Endodermal cell (in vitro differentiated cells): ENCODE measurements around the gene GRIA4. TPM values are rescaled to one million over a fixed set of nuclear protein-coding genes. Genes with fewer than 3 reads are reported as not detected.

Source experiments
- DNase-seq: peaks from one replicate; pipeline ENCODE4 v3.0.0-alpha.2; 2017
- H3K27ac ChIP-seq: 2 replicates; pipeline ENCODE4 v1.5.1; 2013; ENCODE audit warnings: mild to moderate bottlenecking, low read depth, low read length, moderate library complexity
- H3K27me3 ChIP-seq: 2 replicates; pipeline ENCODE4 v1.6.1; 2013; ENCODE audit warnings: mild to moderate bottlenecking, low read length, moderate library complexity; ENCODE audit not compliant: insufficient read depth, control insufficient read depth, poor library complexity, severe bottlenecking
- H3K36me3 ChIP-seq: 2 replicates; pipeline ENCODE4 v1.7.0; 2013; ENCODE audit warnings: mild to moderate bottlenecking, low read length, moderate library complexity; ENCODE audit not compliant: control insufficient read depth, insufficient read depth
- H3K4me1 ChIP-seq: one replicate; pipeline ENCODE4 v1.7.0; 2013; ENCODE audit warnings: low read length; ENCODE audit not compliant: control insufficient read depth, insufficient read depth
- H3K4me3 ChIP-seq: 2 replicates; pipeline ENCODE4 v1.5.1; 2013; ENCODE audit warnings: mild to moderate bottlenecking, low read length, moderate library complexity
- H3K9ac ChIP-seq: 2 replicates; pipeline ENCODE4 v1.6.1; 2013; ENCODE audit warnings: mild to moderate bottlenecking, low read length, moderate library complexity; ENCODE audit not compliant: poor library complexity, severe bottlenecking; ENCODE audit errors: extremely low read depth
- H3K9me3 ChIP-seq: 2 replicates; pipeline ENCODE4 v1.6.1; 2013; ENCODE audit warnings: mild to moderate bottlenecking, low read length, moderate library complexity; ENCODE audit not compliant: control insufficient read depth
- H3K27ac Mint-ChIP-seq: 2 replicates; pipeline ENCODE4 v1.8.0; 2020; ENCODE audit warnings: mixed read lengths
- H3K27me3 Mint-ChIP-seq: 2 replicates; pipeline ENCODE4 v1.8.0; 2021; ENCODE audit warnings: mild to moderate bottlenecking, mixed read lengths; ENCODE audit not compliant: insufficient read depth
- H3K36me3 Mint-ChIP-seq: 2 replicates; pipeline ENCODE4 v1.8.0; 2020; ENCODE audit warnings: low read depth, mixed read lengths
- H3K4me1 Mint-ChIP-seq: 2 replicates; pipeline ENCODE4 v1.8.0; 2020; ENCODE audit warnings: mixed read lengths
- H3K4me3 Mint-ChIP-seq: 2 replicates; pipeline ENCODE4 v1.8.0; 2020; ENCODE audit warnings: mild to moderate bottlenecking, moderate library complexity, mixed read lengths
- H3K9me3 Mint-ChIP-seq: 2 replicates; pipeline ENCODE4 v1.8.0; 2020; ENCODE audit warnings: mild to moderate bottlenecking, mixed read lengths
- WGBS, 2 experiments: methylation state at CpG; one replicate each; pipeline versions ENCODE4 v1.1.5 to v1.1.7; 2013; ENCODE audit warnings: missing lambda C conversion rate in 2 of 2, mixed read lengths in 1 of 2; ENCODE audit not compliant: insufficient coverage in 1 of 2, insufficient read length in 1 of 2; 5-methylcytosine and 5-hydroxymethylcytosine counted together
- total RNA-seq, 2 donors: library from RNA; stranded (reverse); fragmentation: NEBNext Ultra II Directional in 1 of 2; extraction: Animal tissue kit (Norgen Biotek cat#: 25700) in 1 of 2; gene quantifications; 2 replicates in 1 of 2; 3 replicates in 1 of 2; pipeline ENCODE4 v1.2.1, GENCODE V29; 2021
- TF ChIP-seq, protein P1 (sequence below): fragments of 200-600 bp; sonication (generic); conservative IDR thresholded peaks from 2 replicates; pipeline ENCODE4 v1.5.0; 2021; ENCODE audit warnings: antibody characterized with exemption, mild to moderate bottlenecking

The GRIA4 gene
- total RNA-seq, 2 donors from 2014 or later = 0.18 to 0.37 TPM

DNA sequence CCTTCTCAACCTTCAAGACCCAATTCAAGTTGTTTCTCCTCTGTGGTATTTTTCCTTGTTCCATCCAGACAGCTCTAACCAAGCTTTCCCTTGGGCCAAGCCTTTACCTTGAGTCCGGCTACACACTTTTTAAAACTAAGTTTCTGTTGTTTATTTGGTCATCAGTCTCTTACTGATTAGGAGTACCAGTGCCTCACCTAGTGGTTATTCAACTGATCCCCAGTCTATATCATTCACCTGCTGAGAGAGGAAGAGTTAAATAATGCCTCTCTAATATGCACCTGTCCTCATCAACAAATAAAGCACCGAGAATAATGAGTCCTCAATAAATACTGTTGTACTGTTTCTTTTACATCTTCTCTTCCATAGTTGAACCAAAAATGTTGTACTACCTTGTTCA is 251.4 kb downstream of the GRIA4 start:
- Mint-ChIP-seq H3K27ac (no peak overlapping the region), H3K9me3 (no peaks in the 10 kb centered on the region), H3K27me3 (no peaks in the 10 kb centered on the region), H3K4me1 (peaks cover 11% of the 10 kb centered on the region), H3K36me3 (no peaks in the 10 kb centered on the region), H3K4me3 (no peak overlapping the region)
- no peak for DNase-seq
- TF ChIP-seq, protein P1, sequence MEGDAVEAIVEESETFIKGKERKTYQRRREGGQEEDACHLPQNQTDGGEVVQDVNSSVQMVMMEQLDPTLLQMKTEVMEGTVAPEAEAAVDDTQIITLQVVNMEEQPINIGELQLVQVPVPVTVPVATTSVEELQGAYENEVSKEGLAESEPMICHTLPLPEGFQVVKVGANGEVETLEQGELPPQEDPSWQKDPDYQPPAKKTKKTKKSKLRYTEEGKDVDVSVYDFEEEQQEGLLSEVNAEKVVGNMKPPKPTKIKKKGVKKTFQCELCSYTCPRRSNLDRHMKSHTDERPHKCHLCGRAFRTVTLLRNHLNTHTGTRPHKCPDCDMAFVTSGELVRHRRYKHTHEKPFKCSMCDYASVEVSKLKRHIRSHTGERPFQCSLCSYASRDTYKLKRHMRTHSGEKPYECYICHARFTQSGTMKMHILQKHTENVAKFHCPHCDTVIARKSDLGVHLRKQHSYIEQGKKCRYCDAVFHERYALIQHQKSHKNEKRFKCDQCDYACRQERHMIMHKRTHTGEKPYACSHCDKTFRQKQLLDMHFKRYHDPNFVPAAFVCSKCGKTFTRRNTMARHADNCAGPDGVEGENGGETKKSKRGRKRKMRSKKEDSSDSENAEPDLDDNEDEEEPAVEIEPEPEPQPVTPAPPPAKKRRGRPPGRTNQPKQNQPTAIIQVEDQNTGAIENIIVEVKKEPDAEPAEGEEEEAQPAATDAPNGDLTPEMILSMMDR = peak; percentile 58
- peaks cover 10% of the 10 kb centered on the region for H3K4me1 ChIP-seq
- H3K9ac ChIP-seq = no peak overlapping the region
- no peak overlapping the region for H3K4me3 ChIP-seq
- no peaks in the 10 kb centered on the region for H3K9me3 ChIP-seq
- no peak overlapping the region for H3K27ac ChIP-seq
- no peaks in the 10 kb centered on the region for H3K36me3 ChIP-seq
- 85 to 100% methylated on average over 1 to 2 of the region's 2 CpGs for WGBS, 2 experiments
- H3K27me3 ChIP-seq = no peaks in the 10 kb centered on the region

DNA sequence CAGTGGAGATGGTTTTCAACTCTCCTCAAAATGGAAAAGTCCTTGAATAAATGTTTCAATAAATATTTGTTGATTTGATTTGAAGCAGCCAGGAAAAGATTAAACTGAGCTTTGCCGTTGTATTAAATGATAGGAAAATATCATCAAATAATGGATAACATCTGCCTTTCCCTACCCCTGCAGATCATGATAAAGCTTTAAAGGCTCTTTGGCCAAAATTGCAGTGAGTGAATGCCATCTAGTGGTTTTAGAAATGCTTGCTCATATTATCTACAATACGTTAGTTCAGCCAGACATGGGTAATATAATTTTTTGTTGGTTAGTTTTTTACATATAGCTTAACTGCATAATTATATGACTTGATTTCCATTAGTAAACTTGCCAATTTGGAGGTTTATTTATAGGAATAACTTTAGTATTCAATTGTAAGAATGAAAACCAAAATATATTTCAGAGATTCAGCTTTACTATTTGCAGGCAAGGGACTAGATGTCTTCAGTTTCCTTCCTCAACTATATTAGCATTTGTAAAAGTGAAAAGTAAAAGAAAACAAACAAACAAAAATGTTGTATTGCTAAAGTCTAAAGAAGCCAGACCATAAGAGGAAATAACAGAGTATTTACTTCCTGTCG is 253.0 kb downstream of the GRIA4 start:
- Histone ChIP-seq H3K9me3 (no peaks in the 10 kb centered on the region), H3K9ac (no peak overlapping the region), H3K4me1 (peaks cover 10% of the 10 kb centered on the region), H3K4me3 (no peak overlapping the region), H3K27me3 (no peaks in the 10 kb centered on the region), H3K36me3 (no peaks in the 10 kb centered on the region), H3K27ac (no peak overlapping the region)
- TF ChIP-seq, protein P1 = peak; percentile 85
- DNase-seq = no peak
- H3K27me3 Mint-ChIP-seq = no peaks in the 10 kb centered on the region
- H3K36me3 Mint-ChIP-seq = no peaks in the 10 kb centered on the region
- H3K9me3 Mint-ChIP-seq = no peaks in the 10 kb centered on the region
- WGBS, 2 experiments = 23% methylated on average over 2 of the region's 3 CpGs; no CpG with 5 or more reads in 1 of the 2 experiments
- peaks cover 17% of the 10 kb centered on the region for H3K4me1 Mint-ChIP-seq
- H3K27ac Mint-ChIP-seq = no peak overlapping the region
- no peak overlapping the region for H3K4me3 Mint-ChIP-seq

DNA sequence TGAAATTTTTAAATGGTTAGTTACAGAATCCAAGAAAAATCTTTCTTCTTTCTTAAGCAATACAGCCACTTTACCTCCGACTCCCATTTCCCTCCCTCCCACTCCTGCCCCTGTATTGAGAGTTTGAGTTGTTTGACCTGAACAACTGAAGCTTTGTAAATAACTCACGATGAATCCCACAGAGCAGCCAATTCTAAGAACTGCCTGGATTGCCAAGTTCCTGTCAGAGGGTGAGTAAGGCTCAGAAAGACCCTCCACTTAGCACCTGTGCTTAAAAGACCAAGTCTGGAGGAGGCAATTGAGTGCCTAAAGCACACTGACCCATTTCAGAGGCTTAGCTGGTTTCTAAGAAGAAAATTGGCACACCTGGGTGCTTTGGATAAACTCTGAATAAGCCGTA is 253.7 kb downstream of the GRIA4 start:
- Mint-ChIP-seq H3K36me3 (no peaks in the 10 kb centered on the region), H3K9me3 (no peaks in the 10 kb centered on the region), H3K27ac (no peak overlapping the region), H3K4me3 (no peak overlapping the region), H3K4me1 (peaks cover 21% of the 10 kb centered on the region), H3K27me3 (no peaks in the 10 kb centered on the region)
- H3K9ac ChIP-seq = no peak overlapping the region
- H3K27ac ChIP-seq = no peak overlapping the region
- H3K4me3 ChIP-seq = no peak overlapping the region
- no peaks in the 10 kb centered on the region for H3K9me3 ChIP-seq
- TF ChIP-seq, protein P1 = no peak
- DNase-seq = no peak
- WGBS, 2 experiments = 38 to 61% methylated on average over 1 to 3 of the region's 3 CpGs
- H3K27me3 ChIP-seq = no peaks in the 10 kb centered on the region
- no peaks in the 10 kb centered on the region for H3K36me3 ChIP-seq
- peaks cover 10% of the 10 kb centered on the region for H3K4me1 ChIP-seq
